Osteocyte (in vitro differentiated cells): Measurements from ENCODE around the gene ZBTB37. TPM values are rescaled to one million over a fixed set of nuclear protein-coding genes. Genes with fewer than 3 reads are reported as not detected.

Source experiments
- DNase-seq: peaks from one replicate; pipeline ENCODE4 v3.0.0; 2021; ENCODE audit warnings: mixed read lengths; ENCODE audit not compliant: unreplicated experiment; ENCODE audit errors: extremely low spot score
- H3K27ac Mint-ChIP-seq: one replicate; pipeline ENCODE4 v1.8.0; 2021; ENCODE audit warnings: mild to moderate bottlenecking, mixed read lengths; ENCODE audit not compliant: unreplicated experiment
- H3K27me3 Mint-ChIP-seq: one replicate; pipeline ENCODE4 v1.8.0; 2021; ENCODE audit warnings: mixed read lengths; ENCODE audit not compliant: unreplicated experiment
- H3K36me3 Mint-ChIP-seq: one replicate; pipeline ENCODE4 v1.8.0; 2021; ENCODE audit warnings: mixed read lengths; ENCODE audit not compliant: unreplicated experiment
- H3K4me1 Mint-ChIP-seq: one replicate; pipeline ENCODE4 v1.8.0; 2021; ENCODE audit warnings: mixed read lengths; ENCODE audit not compliant: unreplicated experiment
- H3K4me3 Mint-ChIP-seq: one replicate; pipeline ENCODE4 v1.8.0; 2021; ENCODE audit warnings: mild to moderate bottlenecking, moderate library complexity, mixed read lengths; ENCODE audit not compliant: unreplicated experiment
- H3K9me3 Mint-ChIP-seq: one replicate; pipeline ENCODE4 v1.8.0; 2021; ENCODE audit warnings: mixed read lengths; ENCODE audit not compliant: unreplicated experiment
- total RNA-seq: library from RNA; stranded (reverse); gene quantifications from 2 replicates; pipeline ENCODE4 v1.2.1, GENCODE V29; 2021
- TF ChIP-seq, protein P1 (sequence below): fragments of 200-600 bp; sonication (generic); IDR thresholded peaks from 2 replicates; pipeline ENCODE4 v1.5.0; 2021; ENCODE audit warnings: antibody characterized with exemption, mild to moderate bottlenecking, moderate library complexity

Gene ZBTB37
- total RNA-seq, 1 donor from 2014 or later = 15.3 TPM

GRCh38 chr1:173913111-173913510 lies 44.9 kb downstream of the ZBTB37 start:
- TF ChIP-seq, protein P1, sequence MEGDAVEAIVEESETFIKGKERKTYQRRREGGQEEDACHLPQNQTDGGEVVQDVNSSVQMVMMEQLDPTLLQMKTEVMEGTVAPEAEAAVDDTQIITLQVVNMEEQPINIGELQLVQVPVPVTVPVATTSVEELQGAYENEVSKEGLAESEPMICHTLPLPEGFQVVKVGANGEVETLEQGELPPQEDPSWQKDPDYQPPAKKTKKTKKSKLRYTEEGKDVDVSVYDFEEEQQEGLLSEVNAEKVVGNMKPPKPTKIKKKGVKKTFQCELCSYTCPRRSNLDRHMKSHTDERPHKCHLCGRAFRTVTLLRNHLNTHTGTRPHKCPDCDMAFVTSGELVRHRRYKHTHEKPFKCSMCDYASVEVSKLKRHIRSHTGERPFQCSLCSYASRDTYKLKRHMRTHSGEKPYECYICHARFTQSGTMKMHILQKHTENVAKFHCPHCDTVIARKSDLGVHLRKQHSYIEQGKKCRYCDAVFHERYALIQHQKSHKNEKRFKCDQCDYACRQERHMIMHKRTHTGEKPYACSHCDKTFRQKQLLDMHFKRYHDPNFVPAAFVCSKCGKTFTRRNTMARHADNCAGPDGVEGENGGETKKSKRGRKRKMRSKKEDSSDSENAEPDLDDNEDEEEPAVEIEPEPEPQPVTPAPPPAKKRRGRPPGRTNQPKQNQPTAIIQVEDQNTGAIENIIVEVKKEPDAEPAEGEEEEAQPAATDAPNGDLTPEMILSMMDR = no peak
- no peak overlapping the region for H3K4me3 Mint-ChIP-seq
- peaks cover 3% of the 10 kb centered on the region for H3K9me3 Mint-ChIP-seq
- H3K4me1 Mint-ChIP-seq = no peaks in the 10 kb centered on the region
- H3K27me3 Mint-ChIP-seq = no peaks in the 10 kb centered on the region
- DNase-seq = no peak
- no peak overlapping the region for H3K27ac Mint-ChIP-seq
- peaks cover 2% of the 10 kb centered on the region for H3K36me3 Mint-ChIP-seq

DNA sequence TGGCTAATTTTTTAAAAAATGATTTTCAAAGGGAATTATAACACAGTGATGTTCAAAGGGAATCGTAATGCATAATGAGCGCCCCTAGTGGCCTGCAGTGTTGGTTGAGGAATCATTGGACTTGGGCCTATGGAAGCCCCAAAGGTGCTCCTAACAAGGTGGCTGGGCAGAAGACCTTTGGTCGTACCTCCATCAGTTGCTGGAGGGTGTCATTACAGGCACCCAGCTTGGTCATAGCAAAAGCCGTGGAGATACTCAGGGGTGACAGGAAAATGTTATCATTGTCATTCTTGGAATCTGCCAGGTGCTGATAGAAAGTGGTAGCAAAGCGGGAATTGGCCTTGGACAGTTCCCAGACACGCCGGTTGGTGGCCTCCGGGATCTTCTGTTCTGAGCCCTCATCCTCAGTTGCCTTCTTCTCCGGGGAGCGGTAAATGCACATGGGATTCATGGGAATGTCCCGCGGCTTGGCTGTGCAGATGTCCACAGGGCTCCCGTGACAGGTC lies 46.2 kb downstream of the ZBTB37 start:
- TF ChIP-seq, protein P1 = peak; percentile 48
- no peak overlapping the region for H3K27ac Mint-ChIP-seq
- no peak overlapping the region for H3K4me3 Mint-ChIP-seq
- DNase-seq = no peak
- peaks cover 3% of the 10 kb centered on the region for H3K9me3 Mint-ChIP-seq
- H3K4me1 Mint-ChIP-seq = no peaks in the 10 kb centered on the region
- H3K36me3 Mint-ChIP-seq = no peaks in the 10 kb centered on the region
- no peaks in the 10 kb centered on the region for H3K27me3 Mint-ChIP-seq

GRCh38 chr1:173915596-173915995 lies 47.4 kb downstream of the ZBTB37 start:
- Mint-ChIP-seq H3K9me3 (peaks cover 3% of the 10 kb centered on the region), H3K27ac (no peak overlapping the region), H3K4me3 (no peak overlapping the region), H3K4me1 (no peaks in the 10 kb centered on the region), H3K36me3 (no peaks in the 10 kb centered on the region), H3K27me3 (no peaks in the 10 kb centered on the region)
- TF ChIP-seq, protein P1 = no peak
- no peak for DNase-seq

- H3K27me3 Mint-ChIP-seq = no peaks in the 10 kb centered on the region
- no peak overlapping the region for H3K4me3 Mint-ChIP-seq
- no peaks in the 10 kb centered on the region for H3K4me1 Mint-ChIP-seq
- no peak for DNase-seq
- no peaks in the 10 kb centered on the region for H3K36me3 Mint-ChIP-seq
- TF ChIP-seq, protein P1 = no peak
- H3K27ac Mint-ChIP-seq = no peak overlapping the region
- H3K9me3 Mint-ChIP-seq = peaks cover 3% of the 10 kb centered on the region
These were observed 48.5 kb downstream of the ZBTB37 start for GRCh38 chr1:173916667-173917066.

DNA sequence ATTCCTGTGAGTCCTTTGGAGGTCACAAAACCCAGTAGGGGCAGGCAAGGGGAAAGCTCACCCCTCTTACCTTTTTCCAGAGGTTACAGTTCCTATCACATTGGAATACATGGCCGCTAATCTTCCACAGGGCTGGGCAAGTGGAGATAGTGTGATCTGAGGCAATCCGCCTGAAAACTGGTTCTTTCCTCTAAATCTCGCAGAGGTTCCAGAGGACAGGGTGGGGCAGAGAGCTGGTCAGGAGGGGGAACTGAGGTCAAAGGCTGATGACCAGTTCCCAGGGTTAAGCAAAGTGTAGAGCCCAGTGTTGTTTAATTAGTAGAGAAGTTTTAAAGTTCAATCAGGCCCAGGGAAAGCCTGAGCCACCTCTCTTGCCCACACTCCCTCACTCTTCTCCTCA lies 49.0 kb downstream of the ZBTB37 start, which contains the start of gene SERPINC1:
Gene SERPINC1, minus strand, starts transcription at position 179 of the 400 bp plus-strand sequence. Its CDS starts 68 bp downstream, at position 111.
- peaks cover 3% of the 10 kb centered on the region for H3K9me3 Mint-ChIP-seq
- TF ChIP-seq, protein P1 = no peak
- H3K36me3 Mint-ChIP-seq = no peaks in the 10 kb centered on the region
- H3K4me3 Mint-ChIP-seq = no peak within 1 kb of the TSS
- H3K4me1 Mint-ChIP-seq = no peaks in the 10 kb centered on the region
- H3K27ac Mint-ChIP-seq = no peak within 1 kb of the TSS
- DNase-seq = no peak
- H3K27me3 Mint-ChIP-seq = no peaks in the 10 kb centered on the region
